Measurements from ENCODE around the gene CIDEB. TPM values are rescaled to one million over a fixed set of nuclear protein-coding genes. Genes with fewer than 3 reads are reported as not detected.

Gene CIDEB
- total and polyA plus RNA-seq, 2 of the 13 experiments (the other 11 are each of a cell fraction or from before 2014, with no cell fraction given), result 35.8 to 110 TPM

- TF ChIP-seq FOXJ3 (CRISPR knock-in tag; IDR thresholded peaks at IDR 0.05; ENCODE audit: borderline replicate concordance) (no peak), NFE2L2 (IDR thresholded peaks at IDR 0.05; ENCODE audit: low read length) (no peak), ZNF142 (CRISPR knock-in tag; IDR thresholded peaks at IDR 0.05) (no peak), KDM3A (CRISPR knock-in tag; IDR thresholded peaks at IDR 0.05; ENCODE audit: low read depth) (no peak), AGO2 (optimal IDR thresholded peaks at IDR 0.05; ENCODE audit: low read depth, low read length) (peak; percentile 31), ZNF564 (CRISPR knock-in tag; IDR thresholded peaks at IDR 0.05) (no peak), ZFP90 (CRISPR knock-in tag; IDR thresholded peaks at IDR 0.05; ENCODE audit: borderline replicate concordance) (no peak), MXD4 (CRISPR knock-in tag; IDR thresholded peaks at IDR 0.05) (no peak), ZNF260 (CRISPR knock-in tag; IDR thresholded peaks at IDR 0.05; ENCODE audit: borderline replicate concordance, low read depth) (0 out of 2 replicates have a peak, but pooled peaks have one; percentile 5), ZNF546 (CRISPR knock-in tag; conservative IDR thresholded peaks at IDR 0.05) (no peak)
- TF ChIP-seq, protein P1, sequence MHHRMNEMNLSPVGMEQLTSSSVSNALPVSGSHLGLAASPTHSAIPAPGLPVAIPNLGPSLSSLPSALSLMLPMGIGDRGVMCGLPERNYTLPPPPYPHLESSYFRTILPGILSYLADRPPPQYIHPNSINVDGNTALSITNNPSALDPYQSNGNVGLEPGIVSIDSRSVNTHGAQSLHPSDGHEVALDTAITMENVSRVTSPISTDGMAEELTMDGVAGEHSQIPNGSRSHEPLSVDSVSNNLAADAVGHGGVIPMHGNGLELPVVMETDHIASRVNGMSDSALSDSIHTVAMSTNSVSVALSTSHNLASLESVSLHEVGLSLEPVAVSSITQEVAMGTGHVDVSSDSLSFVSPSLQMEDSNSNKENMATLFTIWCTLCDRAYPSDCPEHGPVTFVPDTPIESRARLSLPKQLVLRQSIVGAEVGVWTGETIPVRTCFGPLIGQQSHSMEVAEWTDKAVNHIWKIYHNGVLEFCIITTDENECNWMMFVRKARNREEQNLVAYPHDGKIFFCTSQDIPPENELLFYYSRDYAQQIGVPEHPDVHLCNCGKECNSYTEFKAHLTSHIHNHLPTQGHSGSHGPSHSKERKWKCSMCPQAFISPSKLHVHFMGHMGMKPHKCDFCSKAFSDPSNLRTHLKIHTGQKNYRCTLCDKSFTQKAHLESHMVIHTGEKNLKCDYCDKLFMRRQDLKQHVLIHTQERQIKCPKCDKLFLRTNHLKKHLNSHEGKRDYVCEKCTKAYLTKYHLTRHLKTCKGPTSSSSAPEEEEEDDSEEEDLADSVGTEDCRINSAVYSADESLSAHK (CRISPR knock-in tag; IDR thresholded peaks at IDR 0.05; ENCODE audit: borderline replicate concordance), result no peak
- TF ChIP-seq, protein P2, sequence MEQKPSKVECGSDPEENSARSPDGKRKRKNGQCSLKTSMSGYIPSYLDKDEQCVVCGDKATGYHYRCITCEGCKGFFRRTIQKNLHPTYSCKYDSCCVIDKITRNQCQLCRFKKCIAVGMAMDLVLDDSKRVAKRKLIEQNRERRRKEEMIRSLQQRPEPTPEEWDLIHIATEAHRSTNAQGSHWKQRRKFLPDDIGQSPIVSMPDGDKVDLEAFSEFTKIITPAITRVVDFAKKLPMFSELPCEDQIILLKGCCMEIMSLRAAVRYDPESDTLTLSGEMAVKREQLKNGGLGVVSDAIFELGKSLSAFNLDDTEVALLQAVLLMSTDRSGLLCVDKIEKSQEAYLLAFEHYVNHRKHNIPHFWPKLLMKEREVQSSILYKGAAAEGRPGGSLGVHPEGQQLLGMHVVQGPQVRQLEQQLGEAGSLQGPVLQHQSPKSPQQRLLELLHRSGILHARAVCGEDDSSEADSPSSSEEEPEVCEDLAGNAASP (CRISPR knock-in tag; IDR thresholded peaks at IDR 0.05; ENCODE audit: borderline replicate concordance), result no peak
These were observed 37.8 kb downstream of the CIDEB start (continued) for GRCh38 chr14:24269910-24270536.

All from HepG2 (cell line).